PC-3 (cell line): ENCODE data around the gene ZNF365. TPM values are rescaled to one million over a fixed set of nuclear protein-coding genes. Genes with fewer than 3 reads are reported as not detected.

Experiments used
- ATAC-seq: fragments of 200-7000 bp; cut with Tn5 transposase; 2 replicates; pipeline ENCODE4 v1.9.1; 2020; ENCODE audit warnings: mild to moderate bottlenecking, moderate library complexity
- BruUV-seq: library from RNA; stranded (reverse); fragments of 400-500 nt; replicated peaks from 2 replicates; lab custom pipeline; 2021; lab: Mats Ljungman, UMichigan
- CTCF ChIA-PET: fragments of 300-600 bp; sonication (Branson Sonifier 250); formaldehyde crosslinking; loops from one replicate; lab custom pipeline; 2022; ENCODE audit warnings: antibody characterized with exemption; lab: Charles Lee
- POLR2A ChIA-PET: fragments of 300-600 bp; sonication (Branson Sonifier 250); formaldehyde crosslinking; loops from one replicate; lab custom pipeline; 2022; ENCODE audit warnings: antibody characterized with exemption; ENCODE audit not compliant: unreplicated experiment; lab: Charles Lee
- DNase-seq: peaks from one replicate; pipeline ENCODE4 v3.0.0-alpha.2; 2015
- H2AFZ ChIP-seq: fragments of 300-600 bp; sonication (generic); 2 replicates; pipeline ENCODE4 v1.6.0; 2016; ENCODE audit warnings: antibody characterized with exemption, low read length
- H3F3A ChIP-seq: fragments of 300-600 bp; sonication (generic); one replicate; pipeline ENCODE4 v1.6.0; 2017; ENCODE audit warnings: antibody characterized with exemption, low read length, control low read depth, mild to moderate bottlenecking; ENCODE audit not compliant: unreplicated experiment
- H3K27ac ChIP-seq: fragments of 300-600 bp; sonication (generic); 2 replicates; pipeline ENCODE4 v1.5.1; 2016; ENCODE audit warnings: mild to moderate bottlenecking, low read length
- H3K27me3 ChIP-seq: fragments of 300-600 bp; sonication (generic); 2 replicates; pipeline ENCODE4 v1.6.1; 2016; ENCODE audit warnings: low read length, mixed read lengths
- H3K36me3 ChIP-seq: fragments of 300-600 bp; sonication (generic); 2 replicates; pipeline ENCODE4 v1.6.1; 2016; ENCODE audit warnings: low read depth, mixed run types, low read length, mixed read lengths
- H3K4me1 ChIP-seq: fragments of 300-600 bp; sonication (generic); 2 replicates; pipeline ENCODE4 v1.5.1; 2016; ENCODE audit warnings: low read length; ENCODE audit not compliant: insufficient read depth
- H3K4me2 ChIP-seq: fragments of 300-600 bp; sonication (generic); 2 replicates; pipeline ENCODE4 v1.6.0; 2016; ENCODE audit warnings: low read length
- H3K4me3 ChIP-seq: fragments of 300-600 bp; sonication (generic); 2 replicates; pipeline ENCODE4 v1.5.1; 2016; ENCODE audit warnings: mild to moderate bottlenecking, low read length, mixed read lengths
- H3K79me2 ChIP-seq: fragments of 300-600 bp; sonication (generic); 2 replicates; pipeline ENCODE4 v1.6.1; 2017; ENCODE audit warnings: low read length, mixed read lengths
- H3K9ac ChIP-seq: fragments of 300-600 bp; sonication (generic); 2 replicates; pipeline ENCODE4 v1.6.0; 2016; ENCODE audit warnings: mild to moderate bottlenecking, low read length
- H3K9me2 ChIP-seq: fragments of 300-600 bp; sonication (generic); replicated peaks from 2 replicates; pipeline ENCODE4 v1.6.1; 2016; ENCODE audit warnings: mixed run types, low read length, mixed read lengths
- H3K9me3 ChIP-seq: fragments of 300-600 bp; sonication (generic); 2 replicates; pipeline ENCODE4 v1.6.1; 2016; ENCODE audit warnings: low read length, mixed read lengths
- H4K20me1 ChIP-seq: fragments of 300-600 bp; sonication (generic); 2 replicates; pipeline ENCODE4 v1.6.1; 2016; ENCODE audit warnings: low read length, mixed read lengths
- EZH2 ChIP-seq: fragments of 300-600 bp; sonication (generic); IDR thresholded peaks from one replicate; pipeline ENCODE4 v1.6.1; 2017; ENCODE audit warnings: antibody characterized with exemption, mild to moderate bottlenecking, low read length; ENCODE audit not compliant: unreplicated experiment
- EZH2phosphoT487 ChIP-seq: fragments of 300-600 bp; sonication (generic); IDR thresholded peaks from 2 replicates; pipeline ENCODE4 v1.6.1; 2018; ENCODE audit warnings: mild to moderate bottlenecking, antibody characterized with exemption, low read length, borderline replicate concordance
- intact Hi-C: fragments of 100-400 bp; cut with micrococcal nuclease; formaldehyde crosslinking; loops from 2 replicates; pipeline ENCODE4 v1.9.0; 2023
- total RNA-seq: library from RNA; depleted of rRNA; stranded (reverse); fragments of >200 nt; gene quantifications from 2 replicates; pipeline ENCODE4 v1.2.3, GENCODE V29; 2014
- TF ChIP-seq, protein P1 (sequence below): fragments of 300-600 bp; sonication (generic); conservative IDR thresholded peaks from 2 replicates; pipeline ENCODE4 v1.5.1; 2017; ENCODE audit warnings: antibody characterized with exemption, low read depth, mild to moderate bottlenecking, low read length

The ZNF365 gene
- total RNA-seq, 1 experiment from 2014 or later = 20.2 TPM

DNA sequence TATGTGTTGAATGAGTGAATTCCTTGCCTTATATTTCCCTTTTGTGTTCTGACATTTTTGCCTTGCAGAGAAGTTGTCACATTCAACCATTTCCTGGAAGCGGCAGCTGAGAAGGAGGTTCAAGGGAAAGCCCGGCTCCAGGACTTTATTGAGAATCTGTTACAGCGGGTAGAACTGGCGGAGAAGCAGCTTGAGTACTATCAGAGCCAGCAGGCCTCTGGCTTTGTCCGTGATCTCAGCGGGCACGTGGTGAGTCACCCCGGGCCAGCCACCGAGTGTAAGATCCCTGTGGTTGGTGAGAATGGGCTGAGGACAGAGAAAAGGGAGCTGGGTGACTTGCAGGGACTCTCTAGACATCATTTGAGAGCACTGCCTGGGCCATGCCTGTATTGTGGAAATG is 14.2 kb downstream of the ZNF365 start:
- H3K4me3 ChIP-seq = no peak overlapping the region
- H3K79me2 ChIP-seq = peaks cover 23% of the 10 kb centered on the region
- DNase-seq (no peak), ATAC-seq (no peak)
- H3K9ac ChIP-seq = no peak overlapping the region; the same call in 1 of the 2 replicates
- H3K4me2 ChIP-seq = no peak overlapping the region
- peak overlapping the region; percentile 17 for H3K27ac ChIP-seq
- H3K27me3 ChIP-seq = no peaks in the 10 kb centered on the region
- H4K20me1 ChIP-seq = no peaks in the 10 kb centered on the region
- peaks cover 5% of the 10 kb centered on the region; the same call in 1 of the 2 replicates for H3K9me2 ChIP-seq
- H3K36me3 ChIP-seq = peaks cover 25% of the 10 kb centered on the region
- 0 out of 2 replicates have a peak, but pooled peaks cover 6% of the 10 kb centered on the region for H3K9me3 ChIP-seq
- TF ChIP-seq EZH2phosphoT487 (no peak), EZH2 (no peak)
- TF ChIP-seq, protein P1, sequence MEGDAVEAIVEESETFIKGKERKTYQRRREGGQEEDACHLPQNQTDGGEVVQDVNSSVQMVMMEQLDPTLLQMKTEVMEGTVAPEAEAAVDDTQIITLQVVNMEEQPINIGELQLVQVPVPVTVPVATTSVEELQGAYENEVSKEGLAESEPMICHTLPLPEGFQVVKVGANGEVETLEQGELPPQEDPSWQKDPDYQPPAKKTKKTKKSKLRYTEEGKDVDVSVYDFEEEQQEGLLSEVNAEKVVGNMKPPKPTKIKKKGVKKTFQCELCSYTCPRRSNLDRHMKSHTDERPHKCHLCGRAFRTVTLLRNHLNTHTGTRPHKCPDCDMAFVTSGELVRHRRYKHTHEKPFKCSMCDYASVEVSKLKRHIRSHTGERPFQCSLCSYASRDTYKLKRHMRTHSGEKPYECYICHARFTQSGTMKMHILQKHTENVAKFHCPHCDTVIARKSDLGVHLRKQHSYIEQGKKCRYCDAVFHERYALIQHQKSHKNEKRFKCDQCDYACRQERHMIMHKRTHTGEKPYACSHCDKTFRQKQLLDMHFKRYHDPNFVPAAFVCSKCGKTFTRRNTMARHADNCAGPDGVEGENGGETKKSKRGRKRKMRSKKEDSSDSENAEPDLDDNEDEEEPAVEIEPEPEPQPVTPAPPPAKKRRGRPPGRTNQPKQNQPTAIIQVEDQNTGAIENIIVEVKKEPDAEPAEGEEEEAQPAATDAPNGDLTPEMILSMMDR = no peak
- H2AFZ ChIP-seq = no peak overlapping the region
- TSS peak; percentile 25 for BruUV-seq
- H3K4me1 ChIP-seq = peaks cover 47% of the 10 kb centered on the region
- peaks cover 11% of the 10 kb centered on the region for H3F3A ChIP-seq
- CTCF ChIA-PET = no interaction called here
- POLR2A ChIA-PET = no interaction called here
- intact Hi-C loops = loop anchor here (10.0 kb wide), 2 partner anchors 634 to 764 kb away; no protein-coding TSS in a partner anchor

DNA sequence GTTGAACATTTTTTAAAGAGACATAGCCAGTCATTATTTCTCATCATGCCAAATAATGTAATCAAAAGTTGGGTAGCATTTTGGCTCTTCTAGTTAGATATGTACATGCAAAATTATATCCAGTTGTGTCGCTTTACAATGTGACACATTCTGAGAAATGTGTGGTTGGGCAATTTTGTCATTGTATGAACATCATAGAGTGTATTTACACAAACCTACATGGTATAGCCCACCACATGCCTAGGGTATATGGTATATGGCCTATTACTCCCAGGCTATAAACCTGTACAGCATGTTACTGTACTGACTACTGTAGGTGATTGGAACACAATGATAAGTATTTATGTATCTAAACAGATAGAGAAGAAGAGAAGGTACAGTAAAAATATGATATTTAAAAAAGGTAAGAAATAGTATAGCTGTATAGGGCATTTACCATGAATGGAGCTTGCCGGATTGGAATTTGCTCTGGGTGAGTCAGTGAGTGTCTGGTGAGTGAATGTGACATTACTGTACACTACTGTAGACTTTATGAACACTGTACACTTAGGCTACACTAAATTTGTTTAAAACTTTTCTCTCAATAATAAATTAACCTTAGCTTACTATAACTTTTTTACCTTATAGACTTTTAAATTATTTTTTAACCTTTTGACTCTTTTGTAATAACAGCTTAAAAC is 16.5 kb downstream of the ZNF365 start:
- POLR2A ChIA-PET = no interaction called here
- no peaks in the 10 kb centered on the region for H4K20me1 ChIP-seq
- H3K79me2 ChIP-seq = peaks cover 15% of the 10 kb centered on the region
- H3K27me3 ChIP-seq = no peaks in the 10 kb centered on the region
- no peak overlapping the region for H3K4me3 ChIP-seq
- peaks cover 5% of the 10 kb centered on the region; the same call in 1 of the 2 replicates for H3K9me2 ChIP-seq
- no peaks in the 10 kb centered on the region for H3F3A ChIP-seq
- H3K9ac ChIP-seq = no peak overlapping the region
- CTCF ChIA-PET = interaction anchor here (0.5 kb wide), 1 partner anchor 640 kb away, joined by 12 read pairs; no protein-coding TSS in a partner anchor
- H3K27ac ChIP-seq = no peak overlapping the region
- no peak overlapping the region for H2AFZ ChIP-seq
- H3K36me3 ChIP-seq = peaks cover 25% of the 10 kb centered on the region
- peak; percentile 51 for DNase-seq
- BruUV-seq = no TSS peak
- no peak for TF ChIP-seq EZH2
- TF ChIP-seq EZH2phosphoT487 = no peak
- intact Hi-C loops = no loop called here
- ATAC-seq = peak; percentile 51
- H3K4me1 ChIP-seq = peaks cover 26% of the 10 kb centered on the region
- H3K4me2 ChIP-seq = no peak overlapping the region
- H3K9me3 ChIP-seq = 0 out of 2 replicates have a peak, but pooled peaks cover 6% of the 10 kb centered on the region

DNA sequence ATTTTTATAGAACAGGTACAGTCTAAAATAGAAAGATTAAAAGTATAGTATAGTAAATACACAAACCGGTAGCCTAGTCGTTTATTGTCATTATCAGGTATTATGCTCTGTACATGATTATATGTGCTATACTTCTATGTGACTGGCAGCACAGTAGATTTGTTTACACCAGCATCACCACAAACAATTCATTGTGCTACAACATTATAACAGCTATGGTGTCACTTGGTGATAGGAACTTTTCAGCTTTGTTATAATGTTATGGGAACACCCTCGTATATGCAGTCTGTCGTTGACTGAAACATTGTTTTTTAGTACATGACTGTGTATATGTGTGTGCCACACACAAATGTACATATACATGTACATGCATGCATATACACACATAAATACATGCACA is 19.1 kb downstream of the ZNF365 start:
- Histone ChIP-seq H3K9ac (no peak overlapping the region), H2AFZ (no peak overlapping the region), H3F3A (no peaks in the 10 kb centered on the region), H3K27ac (no peak overlapping the region), H3K4me1 (peaks cover 2% of the 10 kb centered on the region; the same call in 1 of the 2 replicates), H3K4me3 (no peak overlapping the region), H3K27me3 (no peaks in the 10 kb centered on the region), H3K9me3 (0 out of 2 replicates have a peak, but pooled peaks cover 6% of the 10 kb centered on the region), H3K4me2 (no peak overlapping the region), H3K36me3 (peaks cover 23% of the 10 kb centered on the region), H4K20me1 (no peaks in the 10 kb centered on the region), H3K9me2 (no peaks in the 10 kb centered on the region), H3K79me2 (no peaks in the 10 kb centered on the region)
- ATAC-seq = no peak
- DNase-seq = no peak
- TF ChIP-seq EZH2phosphoT487 (no peak), EZH2 (no peak)
- TF ChIP-seq, protein P1 = no peak
- CTCF ChIA-PET = interaction anchor here (0.7 kb wide), 1 partner anchor 490 kb away, joined by 3 read pairs; no protein-coding TSS in a partner anchor
- BruUV-seq = no TSS peak
- POLR2A ChIA-PET = interaction anchor here (0.6 kb wide), 1 partner anchor 128 kb away, joined by 5 read pairs; no protein-coding TSS in a partner anchor
- intact Hi-C loops = no loop called here
